ENCODE measurements around the gene RAB7A. TPM values are rescaled to one million over a fixed set of nuclear protein-coding genes. Genes with fewer than 3 reads are reported as not detected.

RAB7A gene
- total and polyA plus RNA-seq, 2 of the 8 experiments (the other 6 are each of a cell fraction or from before 2014, with no cell fraction given), result 179 to 195 TPM

DNA sequence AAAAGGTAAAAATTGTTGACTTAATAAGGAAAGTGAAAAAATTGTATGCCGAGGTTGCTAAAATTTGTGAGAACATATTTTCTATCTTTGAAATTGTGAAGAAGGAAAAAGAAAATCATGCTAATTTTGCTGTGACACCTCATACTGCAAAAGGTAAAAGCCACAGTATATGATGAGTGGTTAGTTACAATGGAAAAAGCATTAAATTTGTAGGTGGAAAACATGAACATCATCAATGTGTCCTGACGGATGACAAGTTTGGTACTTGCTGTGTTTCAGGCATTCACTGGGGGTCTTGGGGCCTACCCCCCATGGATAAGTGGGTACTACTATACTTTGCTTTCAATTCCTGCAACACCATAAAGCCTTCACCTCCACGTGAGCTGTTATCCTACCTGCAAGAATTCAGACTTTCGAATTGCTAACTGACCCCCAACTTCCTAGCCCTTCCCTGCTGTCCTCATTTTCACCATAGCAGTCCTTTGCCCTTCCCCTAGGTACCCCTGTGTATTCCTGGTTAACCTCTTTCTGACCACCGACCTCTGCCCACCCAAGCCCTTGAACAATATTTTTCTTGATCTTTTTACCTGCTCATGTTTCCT is 62.4 kb downstream of the RAB7A start (continued):
- TF ChIP-seq, protein P1, sequence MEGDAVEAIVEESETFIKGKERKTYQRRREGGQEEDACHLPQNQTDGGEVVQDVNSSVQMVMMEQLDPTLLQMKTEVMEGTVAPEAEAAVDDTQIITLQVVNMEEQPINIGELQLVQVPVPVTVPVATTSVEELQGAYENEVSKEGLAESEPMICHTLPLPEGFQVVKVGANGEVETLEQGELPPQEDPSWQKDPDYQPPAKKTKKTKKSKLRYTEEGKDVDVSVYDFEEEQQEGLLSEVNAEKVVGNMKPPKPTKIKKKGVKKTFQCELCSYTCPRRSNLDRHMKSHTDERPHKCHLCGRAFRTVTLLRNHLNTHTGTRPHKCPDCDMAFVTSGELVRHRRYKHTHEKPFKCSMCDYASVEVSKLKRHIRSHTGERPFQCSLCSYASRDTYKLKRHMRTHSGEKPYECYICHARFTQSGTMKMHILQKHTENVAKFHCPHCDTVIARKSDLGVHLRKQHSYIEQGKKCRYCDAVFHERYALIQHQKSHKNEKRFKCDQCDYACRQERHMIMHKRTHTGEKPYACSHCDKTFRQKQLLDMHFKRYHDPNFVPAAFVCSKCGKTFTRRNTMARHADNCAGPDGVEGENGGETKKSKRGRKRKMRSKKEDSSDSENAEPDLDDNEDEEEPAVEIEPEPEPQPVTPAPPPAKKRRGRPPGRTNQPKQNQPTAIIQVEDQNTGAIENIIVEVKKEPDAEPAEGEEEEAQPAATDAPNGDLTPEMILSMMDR (IDR thresholded peaks at IDR 0.05; ENCODE audit: control extremely low read depth in 1 of 3, insufficient read depth in 1 of 3, low read depth in 1 of 3, low read length in 3 of 3), result no peak
- TF ChIP-seq TCF12 (IDR thresholded peaks at IDR 0.05; ENCODE audit: low read depth, low read length) (no peak), CREB1 (IDR thresholded peaks at IDR 0.05) (no peak), HDAC6 (IDR thresholded peaks at IDR 0.05; ENCODE audit: low read depth, low read length) (no peak), BCL11A (IDR thresholded peaks at IDR 0.05; ENCODE audit: low read depth in 2 of 2, low read length in 2 of 2) (no peak), SIN3A (conservative IDR thresholded peaks at IDR 0.05 in 1 of 2, IDR thresholded peaks at IDR 0.05 in 1 of 2; ENCODE audit: low read depth in 1 of 2, low read length in 2 of 2) (no peak), NRF1 (IDR thresholded peaks at IDR 0.05; ENCODE audit: low read depth, low read length) (no peak), TAF1 (IDR thresholded peaks at IDR 0.05; ENCODE audit: low read depth, low read length) (no peak), CTBP2 (IDR thresholded peaks at IDR 0.05; ENCODE audit: borderline replicate concordance, insufficient read depth, insufficient read length, low read length) (no peak)

Data from H1 (cell line).